GM12874 (cell line): ENCODE data around the gene FAM89B.

Source experiments
- TF ChIP-seq, protein P1 (sequence below): IDR thresholded peaks from 2 replicates; pipeline ENCODE4 v1.5.1; 2011; ENCODE audit warnings: low read depth, mild to moderate bottlenecking, control low read depth, low read length, moderate library complexity; ENCODE audit not compliant: insufficient read depth

FAM89B gene

DNA sequence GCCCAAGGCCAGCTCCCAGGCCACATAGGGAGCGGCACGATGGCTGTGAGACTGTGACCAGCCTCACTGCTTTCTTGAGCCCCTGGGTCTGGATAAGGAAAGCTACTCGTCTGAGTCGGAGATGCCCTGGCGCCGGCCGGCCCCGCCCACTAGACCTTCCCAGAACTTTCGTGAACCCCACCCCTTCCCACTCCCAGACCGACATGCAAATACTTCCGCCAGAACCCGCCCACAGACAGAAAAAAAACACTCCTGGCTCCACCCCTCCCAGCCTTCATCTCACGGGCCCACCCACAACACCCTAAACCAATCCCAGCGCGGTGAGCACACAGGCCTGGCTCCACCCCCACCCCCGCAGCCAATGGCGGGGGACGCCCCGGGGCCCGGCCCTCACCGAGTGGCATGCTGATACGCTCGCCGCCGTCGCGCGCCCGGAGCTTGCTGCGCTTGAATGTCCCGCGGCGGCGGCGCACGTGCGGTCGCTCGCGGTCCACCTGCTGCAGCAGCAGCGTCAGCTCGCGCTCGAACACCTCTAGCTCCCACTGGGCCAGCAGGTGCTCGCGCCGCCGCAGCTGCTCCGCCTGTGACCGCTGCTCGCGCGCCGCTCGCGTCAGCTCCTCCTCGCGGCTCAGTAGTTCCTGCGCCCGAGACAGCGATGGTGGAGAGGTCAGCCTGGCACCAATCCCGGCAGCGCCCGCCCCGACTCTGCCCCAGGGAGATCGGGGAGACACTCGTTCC lies 34.7 kb downstream of the FAM89B start:
- TF ChIP-seq, protein P1, sequence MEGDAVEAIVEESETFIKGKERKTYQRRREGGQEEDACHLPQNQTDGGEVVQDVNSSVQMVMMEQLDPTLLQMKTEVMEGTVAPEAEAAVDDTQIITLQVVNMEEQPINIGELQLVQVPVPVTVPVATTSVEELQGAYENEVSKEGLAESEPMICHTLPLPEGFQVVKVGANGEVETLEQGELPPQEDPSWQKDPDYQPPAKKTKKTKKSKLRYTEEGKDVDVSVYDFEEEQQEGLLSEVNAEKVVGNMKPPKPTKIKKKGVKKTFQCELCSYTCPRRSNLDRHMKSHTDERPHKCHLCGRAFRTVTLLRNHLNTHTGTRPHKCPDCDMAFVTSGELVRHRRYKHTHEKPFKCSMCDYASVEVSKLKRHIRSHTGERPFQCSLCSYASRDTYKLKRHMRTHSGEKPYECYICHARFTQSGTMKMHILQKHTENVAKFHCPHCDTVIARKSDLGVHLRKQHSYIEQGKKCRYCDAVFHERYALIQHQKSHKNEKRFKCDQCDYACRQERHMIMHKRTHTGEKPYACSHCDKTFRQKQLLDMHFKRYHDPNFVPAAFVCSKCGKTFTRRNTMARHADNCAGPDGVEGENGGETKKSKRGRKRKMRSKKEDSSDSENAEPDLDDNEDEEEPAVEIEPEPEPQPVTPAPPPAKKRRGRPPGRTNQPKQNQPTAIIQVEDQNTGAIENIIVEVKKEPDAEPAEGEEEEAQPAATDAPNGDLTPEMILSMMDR, result no peak

DNA sequence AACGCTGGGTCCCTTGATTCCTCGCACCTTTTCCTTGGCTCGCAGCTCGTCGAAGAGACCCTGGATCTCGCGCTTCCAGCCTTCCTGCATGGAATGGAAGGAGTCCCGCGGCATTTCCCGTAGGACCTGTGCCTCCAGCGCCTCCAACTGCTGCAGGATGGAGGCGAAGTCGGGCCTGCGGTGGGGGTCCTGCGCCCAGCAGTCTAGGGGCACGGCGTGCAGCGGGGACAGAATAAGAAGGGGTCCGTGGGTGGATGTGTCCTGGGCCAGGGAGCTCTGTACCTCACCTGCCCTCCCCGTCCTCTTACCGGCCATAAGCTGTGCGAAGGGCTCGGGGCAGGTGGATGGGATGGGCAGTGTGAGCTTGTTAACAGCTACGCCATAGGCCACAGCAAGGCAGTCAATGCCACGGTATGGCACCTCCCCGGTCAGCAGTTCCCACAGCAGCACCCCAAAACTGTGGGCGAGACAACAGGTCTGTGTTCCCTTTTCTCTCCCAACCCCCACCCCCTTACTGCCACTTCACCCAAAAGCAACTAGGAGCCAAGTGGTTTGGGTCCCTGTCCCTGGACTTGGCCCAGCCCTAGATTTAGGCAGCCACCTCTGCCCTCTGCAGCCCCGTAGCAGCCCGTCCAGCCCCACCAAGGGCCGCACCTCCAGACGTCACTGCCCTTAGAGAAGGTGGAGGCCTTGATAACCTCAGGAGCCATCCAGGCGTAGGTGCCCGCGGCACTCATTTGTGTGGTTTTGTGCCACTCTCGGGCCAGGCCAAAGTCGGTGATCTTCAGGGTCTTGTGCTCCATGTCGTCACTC lies 35.5 kb downstream of the FAM89B start:
- TF ChIP-seq, protein P1, result no peak

DNA sequence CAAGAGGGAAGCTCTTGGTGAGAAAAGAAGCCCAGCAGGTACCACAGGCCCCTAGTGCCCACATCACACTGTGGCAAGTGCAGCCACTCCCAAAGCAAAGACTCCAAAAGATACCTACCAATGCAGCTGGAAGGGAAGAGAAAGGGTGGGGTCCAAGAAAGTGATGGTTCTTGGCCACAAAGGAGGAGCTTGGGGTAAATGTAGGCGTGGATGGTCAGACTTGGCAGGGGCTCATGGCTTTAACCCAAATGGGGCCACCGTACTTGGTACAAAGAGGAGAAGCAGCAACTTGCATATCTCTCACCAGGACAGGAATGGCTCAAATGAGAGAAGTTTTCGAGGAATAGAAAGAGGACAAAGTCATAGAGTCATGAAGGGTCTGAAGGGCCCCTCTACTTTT lies 36.9 kb downstream of the FAM89B start:
- TF ChIP-seq, protein P1, result no peak

DNA sequence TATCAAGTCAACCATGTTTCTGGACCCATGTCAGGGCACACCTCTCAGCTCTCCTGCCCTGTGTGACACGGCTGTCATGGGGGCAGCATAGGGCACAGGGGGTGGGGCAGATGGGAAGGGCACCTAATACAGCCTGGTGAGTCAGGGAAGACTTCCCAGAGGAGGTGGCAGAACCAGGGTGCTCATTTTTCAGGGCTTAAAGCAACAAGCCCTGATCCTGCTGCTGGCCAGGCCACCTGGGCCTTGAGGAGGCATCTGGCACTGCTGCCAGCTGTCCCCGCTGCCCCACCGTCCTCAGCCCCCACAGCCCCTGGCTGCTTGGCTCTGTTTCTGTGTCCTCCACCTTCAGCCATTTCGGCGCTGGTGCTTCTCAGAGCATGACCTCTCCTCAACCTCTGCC lies 37.3 kb downstream of the FAM89B start:
- TF ChIP-seq, protein P1, result no peak

DNA sequence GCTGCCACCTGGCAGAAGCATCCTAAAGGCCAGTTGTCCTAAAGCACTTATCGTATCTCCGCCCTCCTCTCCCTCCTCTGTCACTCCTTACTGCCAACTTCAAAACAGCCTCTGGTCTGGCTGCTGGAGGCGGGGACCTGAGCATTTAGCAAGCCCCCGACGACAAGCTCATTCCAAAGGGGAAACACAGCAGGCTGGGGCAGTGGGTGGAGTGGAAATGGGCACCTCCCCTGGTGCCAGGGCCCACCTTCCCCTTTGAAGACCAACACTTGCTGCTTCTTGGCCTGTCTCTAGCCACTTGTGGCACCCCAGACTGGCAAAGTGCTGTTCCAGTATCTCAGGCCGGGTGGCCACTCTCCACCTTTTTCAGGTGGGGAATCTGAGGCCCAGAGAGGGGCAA lies 38.1 kb downstream of the FAM89B start:
- TF ChIP-seq, protein P1, result no peak

DNA sequence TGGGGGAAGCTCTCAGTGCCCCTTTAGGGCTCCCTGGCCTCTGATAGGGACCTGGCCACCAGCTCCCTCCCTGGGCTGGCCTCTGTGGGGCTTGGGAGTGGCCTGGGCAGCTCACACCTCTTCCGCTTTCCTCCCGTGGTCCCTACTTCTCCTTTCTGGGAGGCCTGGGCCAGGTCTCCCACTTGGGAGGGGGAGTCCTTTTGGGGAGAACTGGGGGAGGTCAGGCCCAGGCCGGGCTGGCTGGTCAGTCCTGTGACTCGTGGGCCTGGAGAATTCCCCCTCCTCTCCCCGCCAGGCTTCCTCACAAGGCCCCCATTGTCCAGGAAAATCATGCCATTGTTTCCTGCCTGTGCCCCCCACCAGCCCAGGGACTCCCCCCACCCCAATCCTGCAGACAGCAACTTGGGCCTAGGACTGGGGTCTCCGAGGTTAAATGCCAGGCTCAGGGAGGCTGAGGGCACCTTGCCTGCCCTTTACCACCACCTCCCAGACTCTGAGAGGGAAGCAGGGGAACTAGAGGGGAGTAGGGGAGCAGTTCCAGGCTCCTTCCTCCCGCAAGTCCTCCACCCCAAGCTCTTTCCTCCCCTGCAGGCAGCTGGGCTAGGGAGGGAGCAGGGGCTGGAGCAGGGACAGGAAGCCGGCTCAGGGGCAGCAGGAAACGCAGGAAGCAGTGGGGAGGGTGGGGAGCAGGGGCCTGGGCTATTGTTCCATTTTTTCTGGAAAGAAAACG lies 38.9 kb downstream of the FAM89B start:
- TF ChIP-seq, protein P1, result no peak
